ENCODE results near the gene AXDND1. TPM values are rescaled to one million over a fixed set of nuclear protein-coding genes. Genes with fewer than 3 reads are reported as not detected.
"Not testable (repeated sequence)": the region's sequence is repeated elsewhere in the genome, so short reads cannot be mapped to it uniquely, and the experiment has no call there.

AXDND1 gene
- total RNA-seq, 2 donors from 2014 or later, result not detected

- H3K9me3 ChIP-seq, result no peaks in the 10 kb centered on the region
- TF ChIP-seq, protein P1, sequence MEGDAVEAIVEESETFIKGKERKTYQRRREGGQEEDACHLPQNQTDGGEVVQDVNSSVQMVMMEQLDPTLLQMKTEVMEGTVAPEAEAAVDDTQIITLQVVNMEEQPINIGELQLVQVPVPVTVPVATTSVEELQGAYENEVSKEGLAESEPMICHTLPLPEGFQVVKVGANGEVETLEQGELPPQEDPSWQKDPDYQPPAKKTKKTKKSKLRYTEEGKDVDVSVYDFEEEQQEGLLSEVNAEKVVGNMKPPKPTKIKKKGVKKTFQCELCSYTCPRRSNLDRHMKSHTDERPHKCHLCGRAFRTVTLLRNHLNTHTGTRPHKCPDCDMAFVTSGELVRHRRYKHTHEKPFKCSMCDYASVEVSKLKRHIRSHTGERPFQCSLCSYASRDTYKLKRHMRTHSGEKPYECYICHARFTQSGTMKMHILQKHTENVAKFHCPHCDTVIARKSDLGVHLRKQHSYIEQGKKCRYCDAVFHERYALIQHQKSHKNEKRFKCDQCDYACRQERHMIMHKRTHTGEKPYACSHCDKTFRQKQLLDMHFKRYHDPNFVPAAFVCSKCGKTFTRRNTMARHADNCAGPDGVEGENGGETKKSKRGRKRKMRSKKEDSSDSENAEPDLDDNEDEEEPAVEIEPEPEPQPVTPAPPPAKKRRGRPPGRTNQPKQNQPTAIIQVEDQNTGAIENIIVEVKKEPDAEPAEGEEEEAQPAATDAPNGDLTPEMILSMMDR (IDR thresholded peaks at IDR 0.05), result no peak
- no peak for DNase-seq (ENCODE audit: low spot score)
- H3K27ac ChIP-seq, result no peak overlapping the region
- no peaks in the 10 kb centered on the region for H3K4me1 ChIP-seq
- no peak overlapping the region for H3K4me3 ChIP-seq
- H3K36me3 ChIP-seq, result no peaks in the 10 kb centered on the region
- H3K27me3 ChIP-seq, result no peaks in the 10 kb centered on the region
These were observed 79.8 kb downstream of the AXDND1 start for GRCh38 chr1:179445593-179445992.

GRCh38 chr1:179447489-179447888, 81.7 kb downstream of the AXDND1 start:
- H3K9me3 ChIP-seq, result no peaks in the 10 kb centered on the region
- no peaks in the 10 kb centered on the region for H3K36me3 ChIP-seq
- H3K27ac ChIP-seq, result no peak overlapping the region
- H3K4me3 ChIP-seq, result no peak overlapping the region
- no peak for DNase-seq (ENCODE audit: low spot score)
- H3K4me1 ChIP-seq, result no peaks in the 10 kb centered on the region
- H3K27me3 ChIP-seq, result no peaks in the 10 kb centered on the region
- TF ChIP-seq, protein P1 (IDR thresholded peaks at IDR 0.05), result no peak

- no peaks in the 10 kb centered on the region for H3K4me1 ChIP-seq
- H3K9me3 ChIP-seq, result no peaks in the 10 kb centered on the region
- H3K4me3 ChIP-seq, result no peak overlapping the region
- no peaks in the 10 kb centered on the region for H3K27me3 ChIP-seq
- no peak for DNase-seq (ENCODE audit: low spot score)
- H3K36me3 ChIP-seq, result no peaks in the 10 kb centered on the region
- TF ChIP-seq, protein P1 (IDR thresholded peaks at IDR 0.05), result no peak
- no peak overlapping the region for H3K27ac ChIP-seq
These were observed 82.8 kb downstream of the AXDND1 start for GRCh38 chr1:179448437-179449149.

DNA sequence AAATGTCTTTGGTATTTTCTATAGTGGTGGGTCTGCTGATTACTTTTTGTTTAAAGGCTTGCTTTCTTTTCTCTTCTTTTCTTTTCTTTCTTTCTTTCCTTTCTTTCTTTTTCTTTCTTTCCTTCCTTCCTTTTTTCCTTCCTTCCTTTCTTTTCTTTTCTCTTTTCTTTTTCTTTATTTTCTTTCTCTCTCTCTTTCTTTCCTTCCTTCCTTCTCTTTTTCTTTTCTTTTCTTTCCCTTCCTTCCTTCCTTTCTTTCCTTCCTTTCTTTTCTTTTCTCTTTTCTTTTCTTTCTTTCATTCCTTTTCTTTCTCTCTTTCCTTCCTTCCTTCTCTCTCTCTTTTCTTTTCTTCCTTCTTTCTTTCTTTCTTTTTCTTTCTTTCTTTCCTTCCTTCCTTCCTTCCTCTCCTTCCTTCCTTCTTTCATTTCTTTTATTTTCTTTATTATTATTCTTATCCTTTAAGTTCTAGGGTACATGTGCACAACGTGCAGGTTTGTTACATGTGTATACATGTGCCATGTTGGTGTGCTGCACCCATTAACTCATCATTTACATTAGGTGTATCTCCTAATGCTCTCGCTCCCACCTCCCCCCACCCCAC, 93.9 kb downstream of the AXDND1 start:
- H3K27me3 ChIP-seq; H3K36me3 ChIP-seq; H3K4me1 ChIP-seq; H3K9me3 ChIP-seq; DNase-seq (ENCODE audit: low spot score); H3K27ac ChIP-seq; H3K4me3 ChIP-seq: not testable (repeated sequence)

- not testable (repeated sequence) for H3K36me3 ChIP-seq; H3K9me3 ChIP-seq; H3K27ac ChIP-seq; DNase-seq (ENCODE audit: low spot score); H3K4me1 ChIP-seq; H3K4me3 ChIP-seq; H3K27me3 ChIP-seq
These were observed 99.9 kb downstream of the AXDND1 start for GRCh38 chr1:179465661-179466060.

DNA sequence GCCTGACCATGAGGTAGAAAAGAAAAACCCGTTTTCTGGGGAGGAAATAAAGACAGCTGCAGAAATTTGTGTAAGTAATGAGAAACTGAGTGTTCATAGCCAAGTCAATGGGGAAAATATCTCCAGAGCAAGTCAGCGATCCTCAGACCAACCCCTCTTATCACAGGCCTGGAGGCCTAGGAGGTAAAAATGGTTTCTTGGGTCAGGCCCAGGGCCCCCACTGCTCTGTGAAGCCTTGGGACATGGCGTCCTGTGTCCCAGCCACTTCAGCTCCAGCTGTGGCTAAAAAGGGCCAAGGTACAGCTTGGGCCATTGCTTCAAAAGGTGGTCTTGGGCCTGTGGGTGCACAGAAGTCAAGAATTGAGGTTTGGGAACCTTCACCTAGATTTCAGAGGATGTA, 108.9 kb downstream of the AXDND1 start:
- no peak for DNase-seq (ENCODE audit: low spot score)

More for the DNA sequence above, 108.9 kb downstream of the AXDND1 start:
- Histone ChIP-seq H3K27me3 (no peaks in the 10 kb centered on the region), H3K27ac (no peak overlapping the region), H3K4me3 (no peak overlapping the region), H3K9me3 (peaks cover 0 to 33% of the 10 kb centered on the region in 2 donors), H3K4me1 (no peaks in the 10 kb centered on the region), H3K36me3 (no peaks in the 10 kb centered on the region)
- TF ChIP-seq, protein P1 (IDR thresholded peaks at IDR 0.05), result no peak

Data from right atrium auricular region (tissue), 2 donors.